Stimulated activated CD4-positive, alpha-beta T cell treated with anti-CD3 and anti-CD28 coated beads, Interleukin-1b, Interleukin-23, amount 100 ng/mL, for 48 hours (primary cell): ENCODE data around the gene FRMD3.

ENCODE experiments used
- DNase-seq: peaks from one replicate; pipeline ENCODE4 v3.0.0-alpha.2; 2020

Gene FRMD3

DNA sequence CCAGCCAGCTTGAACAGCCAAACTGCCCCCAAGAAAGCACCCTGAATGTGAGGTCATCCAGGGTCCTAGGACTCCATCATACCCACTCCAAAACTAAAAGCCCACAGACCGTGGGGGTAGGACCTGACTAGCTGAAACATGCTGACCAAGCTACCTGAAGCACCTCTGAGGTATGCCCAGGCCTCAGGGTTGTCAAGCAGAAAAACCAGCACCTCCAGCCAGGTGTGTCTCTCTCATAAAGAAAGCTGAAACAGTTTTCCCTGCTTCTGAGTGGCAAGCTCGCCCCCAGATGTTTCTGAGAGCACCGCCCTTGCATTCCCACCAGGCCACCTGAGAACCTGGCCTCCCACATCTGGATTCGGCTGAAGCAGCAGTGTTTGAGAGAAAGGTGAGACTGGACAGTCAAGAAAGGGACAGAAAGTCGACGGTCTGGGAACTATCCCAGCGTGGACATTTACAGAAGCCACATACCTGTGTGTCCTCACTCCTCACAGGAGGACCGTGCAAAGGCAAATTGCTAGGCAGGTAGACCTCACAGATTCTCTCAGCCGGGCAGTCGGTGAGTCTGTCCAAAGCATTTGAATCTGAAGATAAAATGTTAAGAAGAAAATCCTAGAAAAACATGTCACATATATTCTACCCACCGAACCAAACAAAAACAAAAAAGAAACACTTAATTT, 319.6 kb downstream of the FRMD3 start:
- DNase-seq = no peak

DNA sequence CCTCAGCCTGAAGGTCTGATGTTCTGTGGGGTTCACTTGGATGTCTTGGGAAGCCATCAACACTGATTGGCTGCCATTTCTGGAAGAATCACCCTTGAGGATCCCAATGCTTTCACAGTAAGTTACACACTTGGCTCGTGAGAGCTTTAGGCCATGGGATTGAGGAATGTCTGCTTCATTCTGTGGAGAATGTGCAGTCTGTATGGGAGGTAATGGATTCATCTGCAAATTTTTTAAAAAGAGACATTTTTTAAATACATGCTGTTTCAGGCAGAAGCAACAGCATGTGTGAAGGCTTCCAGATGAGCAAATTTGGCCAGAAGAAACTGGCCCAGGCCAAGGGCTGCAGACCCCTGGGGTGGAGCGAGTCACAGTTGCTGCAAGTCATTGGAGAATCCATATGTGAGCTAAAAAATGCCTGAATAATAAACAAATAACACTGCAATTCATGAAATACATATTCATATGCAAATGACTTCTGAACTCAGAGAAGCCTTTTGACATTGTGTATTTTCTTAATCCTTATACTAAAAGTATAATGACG, 328.9 kb downstream of the FRMD3 start:
- no peak for DNase-seq

DNA sequence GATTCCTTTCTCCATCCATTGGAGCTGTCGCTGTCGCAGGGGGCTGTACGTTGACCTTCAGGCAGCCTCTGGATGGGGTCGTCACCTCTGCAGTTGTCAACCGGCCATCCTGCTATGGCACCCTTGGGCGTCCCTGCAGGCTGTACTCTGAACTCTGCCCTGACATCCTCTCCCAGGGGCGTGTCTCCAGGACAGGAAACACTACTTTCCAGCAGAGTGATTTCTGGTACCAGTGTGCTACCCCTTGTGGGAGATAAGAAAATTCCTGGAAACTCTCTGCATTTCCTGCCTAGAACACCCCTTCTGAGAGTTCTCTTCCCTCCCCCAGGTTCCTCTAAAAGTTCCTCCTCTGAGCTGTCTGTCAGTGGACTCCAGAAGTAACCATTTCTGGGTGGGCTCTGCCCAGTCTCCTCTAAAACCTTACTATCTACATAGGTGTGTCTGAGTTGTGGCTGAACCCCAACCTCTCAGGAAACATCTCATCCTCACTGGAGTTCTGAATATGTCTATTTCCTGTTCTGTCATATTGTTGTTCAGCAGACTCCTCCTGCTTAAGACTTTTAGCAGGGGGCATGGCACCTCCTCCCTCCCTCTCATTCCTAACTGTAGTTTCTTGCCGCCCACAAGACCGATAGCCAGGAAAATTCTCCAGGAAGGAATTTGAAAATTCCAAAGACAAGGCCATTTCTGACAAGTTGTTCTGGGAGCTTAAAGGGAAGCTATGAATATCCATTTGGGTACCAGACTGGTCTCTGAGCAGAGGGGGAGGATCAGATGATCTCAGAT, 329.9 kb downstream of the FRMD3 start:
- no peak for DNase-seq

DNA sequence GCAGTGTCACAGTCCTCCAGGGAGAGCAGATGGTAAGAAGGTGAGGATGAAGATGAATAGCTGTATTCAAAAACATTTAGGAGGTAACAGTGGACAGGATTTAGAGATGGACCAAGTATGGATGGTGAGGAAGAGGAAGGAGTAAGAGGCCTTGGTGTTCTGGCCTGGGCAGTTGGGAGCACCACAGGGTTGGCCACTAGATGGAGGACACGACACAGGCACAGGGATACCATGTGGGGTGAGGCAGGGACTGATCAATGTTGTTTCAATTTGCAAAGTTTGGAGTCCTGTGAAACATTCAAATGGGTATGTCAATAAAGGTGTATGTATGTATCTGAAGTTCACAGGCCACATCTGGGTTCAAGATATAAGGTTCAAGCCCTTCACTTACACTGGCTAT, 334.2 kb downstream of the FRMD3 start:
- DNase-seq = no peak

DNA sequence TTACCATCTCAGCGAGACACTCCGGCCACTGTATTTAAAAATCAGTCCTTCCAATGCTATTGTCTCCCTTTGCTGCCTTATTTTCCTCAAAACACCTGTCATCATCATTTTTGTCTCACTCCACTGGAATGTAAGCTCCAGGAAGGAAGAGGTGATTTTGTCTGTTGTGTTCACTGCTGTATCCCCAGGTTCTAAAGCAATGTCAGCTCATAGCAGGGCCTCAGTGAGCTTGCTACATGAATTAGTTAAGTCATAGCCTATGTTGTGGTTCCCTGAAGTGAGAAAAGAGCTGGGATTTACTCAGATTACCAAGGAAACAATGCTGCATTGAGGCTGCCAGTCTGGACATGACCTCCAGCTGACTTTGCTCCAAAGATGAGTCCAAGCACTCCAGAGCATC, 337.7 kb downstream of the FRMD3 start:
- DNase-seq = no peak

DNA sequence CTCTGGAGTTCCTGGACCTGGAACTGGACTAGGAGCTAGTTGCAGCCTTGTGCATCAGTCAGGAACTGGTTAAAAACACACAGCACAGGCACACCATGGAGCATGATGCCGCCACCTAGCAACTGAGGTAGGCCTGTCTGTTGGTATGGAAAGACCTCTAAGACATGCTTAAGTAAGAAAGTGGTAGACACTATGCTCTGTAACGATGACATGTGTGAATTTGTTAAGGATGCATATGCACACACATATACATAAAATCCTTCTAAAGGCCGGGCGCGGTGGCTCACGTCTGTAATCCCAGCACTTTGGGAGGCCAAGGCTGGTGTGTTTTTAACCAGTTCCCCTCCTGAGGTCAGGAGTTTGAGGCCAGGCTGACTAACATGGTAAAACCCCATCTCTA, 338.4 kb downstream of the FRMD3 start:
- no peak for DNase-seq

DNA sequence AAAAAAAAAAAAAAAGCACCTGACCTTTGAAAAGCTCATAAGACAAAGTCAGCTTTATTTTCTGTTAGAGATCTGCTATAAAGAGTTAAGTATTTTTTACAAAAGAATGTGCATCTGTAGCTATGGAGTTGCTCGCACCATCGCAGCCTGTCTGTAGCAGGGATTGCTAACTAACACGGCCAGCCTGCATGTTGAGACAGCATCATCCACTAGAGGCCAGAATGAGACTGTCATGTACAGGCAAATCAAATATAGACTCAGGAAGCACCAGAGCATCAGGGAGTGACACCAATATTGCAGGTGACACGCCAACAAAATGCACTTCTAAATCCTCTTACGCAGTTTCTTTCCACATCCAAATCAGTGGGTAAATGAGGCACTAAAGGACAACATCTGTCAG, 339.0 kb downstream of the FRMD3 start:
- no peak for DNase-seq

DNA sequence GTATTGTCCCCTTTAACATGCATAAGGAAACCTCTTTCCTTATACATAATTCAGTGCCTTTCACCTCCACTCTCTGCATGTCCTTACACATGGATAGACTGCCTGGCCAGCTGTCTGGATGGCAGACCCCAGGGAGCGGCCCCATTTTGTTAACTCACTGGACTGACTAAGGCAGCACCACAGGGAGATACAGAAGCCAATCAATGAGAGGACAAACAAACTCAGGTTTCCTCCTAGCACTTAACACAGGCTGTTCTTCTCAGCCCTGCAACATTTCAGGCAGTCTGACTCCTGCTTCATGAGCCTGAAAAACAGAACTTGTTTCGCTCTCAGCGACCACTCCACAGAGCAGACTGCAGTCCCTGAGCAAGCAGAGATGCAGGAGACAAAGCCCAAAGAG, 339.8 kb downstream of the FRMD3 start:
- no peak for DNase-seq

DNA sequence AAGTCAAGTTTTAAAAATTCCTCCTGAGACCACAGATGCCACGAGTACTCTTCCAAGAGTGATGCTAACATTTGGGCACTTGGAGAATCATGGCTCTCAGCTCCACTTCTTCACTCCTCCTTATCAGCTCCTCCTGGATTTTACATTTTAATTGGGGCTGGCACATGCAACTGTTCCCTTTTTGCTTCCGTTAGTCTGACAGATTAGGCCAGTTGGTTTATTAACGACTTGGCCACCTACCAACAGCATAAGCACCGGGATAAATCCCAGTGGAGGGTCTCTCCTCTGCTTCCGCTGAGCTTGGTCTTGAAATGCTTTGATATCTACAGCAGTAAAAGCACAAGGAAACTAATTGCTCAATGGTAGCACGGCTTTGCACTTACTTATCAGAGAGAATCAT, 340.6 kb downstream of the FRMD3 start:
- no peak for DNase-seq

DNA sequence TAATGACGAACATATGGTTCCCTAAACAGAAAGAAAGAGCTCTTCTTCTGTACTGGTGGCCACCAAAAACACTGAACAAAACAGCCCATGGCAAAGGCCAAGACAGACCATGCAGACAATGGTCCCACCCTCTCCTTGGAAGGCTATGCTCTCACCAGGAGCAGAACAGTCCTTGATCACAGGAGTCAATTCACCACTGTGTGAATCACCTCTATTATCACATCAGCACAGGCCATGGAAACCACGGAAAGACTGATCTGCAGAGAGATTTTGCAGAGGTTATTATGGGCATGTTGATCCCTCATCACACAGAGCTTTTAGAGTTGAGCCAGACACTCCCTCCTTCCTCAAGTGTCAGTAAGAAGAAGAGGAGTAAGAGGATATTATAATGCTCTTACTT, 341.3 kb downstream of the FRMD3 start:
- DNase-seq = no peak
